ENCODE results near the gene MTX3. TPM values are rescaled to one million over a fixed set of nuclear protein-coding genes. Genes with fewer than 3 reads are reported as not detected.

The MTX3 gene
- 10 to 100 TPM; 14.8 to 15.0 (median 14.9) TPM for total RNA-seq

GRCh38 chr5:79990598-79991507 is at the start of gene MTX3:
Gene MTX3, minus strand, starts transcription at chr5:79991262. Its CDS starts 24 bp downstream, at chr5:79991238.
- DNase-seq (peak; percentile 86), ATAC-seq (peak; percentile 79 to 83)
- peaks cover 30% of the 10 kb centered on the region for H3K4me1 Mint-ChIP-seq (ENCODE audit: low read depth)
- H3K27me3 Mint-ChIP-seq (ENCODE audit: low read depth) = peaks cover 8% of the 10 kb centered on the region
- no peaks in the 10 kb centered on the region for H3K9me3 Mint-ChIP-seq
- H3K4me3 Mint-ChIP-seq = peak within 1 kb of the TSS; percentile 94
- H3K36me3 Mint-ChIP-seq (ENCODE audit: insufficient read depth) = peaks cover 25% of the 10 kb centered on the region

GRCh38 chr5:80039650-80040049 is 48.6 kb upstream of the MTX3 start:
- ATAC-seq (no peak), DNase-seq (no peak)
- Mint-ChIP-seq H3K27me3 (ENCODE audit: low read depth) (peaks cover 62% of the 10 kb centered on the region), H3K9me3 (no peaks in the 10 kb centered on the region), H3K4me1 (ENCODE audit: low read depth) (peaks cover 10% of the 10 kb centered on the region), H3K4me3 (no peak overlapping the region), H3K36me3 (ENCODE audit: insufficient read depth) (no peaks in the 10 kb centered on the region)

DNA sequence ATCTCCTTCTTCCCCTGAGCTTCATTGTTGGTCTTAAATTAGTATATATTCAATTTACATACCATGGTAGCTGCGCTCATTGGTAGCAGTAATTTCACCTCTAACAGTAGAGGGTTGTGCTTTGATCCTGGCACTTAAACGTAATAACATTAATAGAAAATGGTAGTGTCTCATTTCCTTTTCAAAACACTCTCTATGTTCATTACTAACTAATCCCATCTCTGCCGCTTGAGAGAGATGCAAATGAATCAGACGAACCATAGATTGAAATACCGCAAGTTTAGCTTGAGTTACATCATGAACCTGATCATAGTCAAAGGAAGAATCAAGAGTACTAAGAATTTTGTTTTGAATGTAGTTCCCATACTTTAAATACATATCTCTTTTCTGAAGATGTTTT is 46.3 kb upstream of the MTX3 start:
- Mint-ChIP-seq H3K9me3 (no peaks in the 10 kb centered on the region), H3K4me3 (no peak overlapping the region), H3K27me3 (ENCODE audit: low read depth) (peaks cover 63% of the 10 kb centered on the region), H3K36me3 (ENCODE audit: insufficient read depth) (no peaks in the 10 kb centered on the region), H3K4me1 (ENCODE audit: low read depth) (peaks cover 12% of the 10 kb centered on the region)
- ATAC-seq (peak; percentile 66 to 75), DNase-seq (no peak)

GRCh38 chr5:80036615-80037014 is 45.6 kb upstream of the MTX3 start:
- no peak for DNase-seq
- H3K4me3 Mint-ChIP-seq = no peak overlapping the region
- H3K27me3 Mint-ChIP-seq (ENCODE audit: low read depth) = peaks cover 64% of the 10 kb centered on the region
- ATAC-seq = no peak
- peaks cover 12% of the 10 kb centered on the region for H3K4me1 Mint-ChIP-seq (ENCODE audit: low read depth)
- no peaks in the 10 kb centered on the region for H3K9me3 Mint-ChIP-seq
- no peaks in the 10 kb centered on the region for H3K36me3 Mint-ChIP-seq (ENCODE audit: insufficient read depth)

DNA sequence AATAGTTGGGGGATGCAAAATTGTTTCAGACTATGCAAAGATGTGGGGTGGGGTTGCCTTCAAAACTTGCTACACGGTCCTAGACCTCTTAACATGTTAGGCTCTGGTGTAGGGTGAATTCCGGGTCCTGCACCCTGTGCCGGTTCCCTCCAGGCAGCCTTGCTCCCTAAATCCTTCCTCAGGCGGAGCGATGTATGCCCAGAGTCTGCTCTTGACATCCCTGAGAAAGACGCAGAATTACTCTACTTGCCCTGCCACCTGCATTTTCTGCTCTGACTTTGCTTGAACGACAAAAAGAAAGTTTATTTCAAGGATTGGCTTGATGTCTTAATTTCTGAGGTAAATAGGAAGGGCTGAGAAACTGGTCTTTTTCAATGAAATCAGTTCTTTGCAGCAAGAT is 44.8 kb upstream of the MTX3 start:
- Mint-ChIP-seq H3K36me3 (ENCODE audit: insufficient read depth) (no peaks in the 10 kb centered on the region), H3K27me3 (ENCODE audit: low read depth) (peaks cover 60% of the 10 kb centered on the region), H3K4me3 (peak overlapping the region; percentile 14), H3K4me1 (ENCODE audit: low read depth) (peaks cover 12% of the 10 kb centered on the region), H3K9me3 (no peaks in the 10 kb centered on the region)
- DNase-seq = no peak
- no peak for ATAC-seq

- H3K4me1 Mint-ChIP-seq (ENCODE audit: low read depth) = peaks cover 12% of the 10 kb centered on the region
- peak; percentile 17 to 46 for ATAC-seq
- H3K27me3 Mint-ChIP-seq (ENCODE audit: low read depth) = peaks cover 55% of the 10 kb centered on the region
- H3K36me3 Mint-ChIP-seq (ENCODE audit: insufficient read depth) = no peaks in the 10 kb centered on the region
- H3K4me3 Mint-ChIP-seq = peak within 1 kb of the TSS; percentile 61
- no peaks in the 10 kb centered on the region for H3K9me3 Mint-ChIP-seq
- DNase-seq = no peak
Measured at GRCh38 chr5:80034962-80035821, 44.1 kb upstream of the MTX3 start, which contains the start of gene THBS4. Gene THBS4, plus strand, starts transcription at chr5:80035348. Its CDS starts 190 bp downstream, at chr5:80035538.

GRCh38 chr5:80034559-80034958 is 43.5 kb upstream of the MTX3 start:
- Mint-ChIP-seq H3K9me3 (no peaks in the 10 kb centered on the region), H3K4me3 (peak overlapping the region; percentile 61), H3K4me1 (ENCODE audit: low read depth) (peaks cover 12% of the 10 kb centered on the region), H3K36me3 (ENCODE audit: insufficient read depth) (no peaks in the 10 kb centered on the region), H3K27me3 (ENCODE audit: low read depth) (peaks cover 51% of the 10 kb centered on the region)
- ATAC-seq = no peak
- DNase-seq = no peak

- Mint-ChIP-seq H3K4me3 (no peak overlapping the region), H3K4me1 (ENCODE audit: low read depth) (peaks cover 12% of the 10 kb centered on the region), H3K9me3 (no peaks in the 10 kb centered on the region), H3K36me3 (ENCODE audit: insufficient read depth) (no peaks in the 10 kb centered on the region), H3K27me3 (ENCODE audit: low read depth) (peaks cover 50% of the 10 kb centered on the region)
- ATAC-seq (peak; percentile 74 to 76), DNase-seq (no peak)
Measured at GRCh38 chr5:80033513-80033912, 42.5 kb upstream of the MTX3 start.

DNA sequence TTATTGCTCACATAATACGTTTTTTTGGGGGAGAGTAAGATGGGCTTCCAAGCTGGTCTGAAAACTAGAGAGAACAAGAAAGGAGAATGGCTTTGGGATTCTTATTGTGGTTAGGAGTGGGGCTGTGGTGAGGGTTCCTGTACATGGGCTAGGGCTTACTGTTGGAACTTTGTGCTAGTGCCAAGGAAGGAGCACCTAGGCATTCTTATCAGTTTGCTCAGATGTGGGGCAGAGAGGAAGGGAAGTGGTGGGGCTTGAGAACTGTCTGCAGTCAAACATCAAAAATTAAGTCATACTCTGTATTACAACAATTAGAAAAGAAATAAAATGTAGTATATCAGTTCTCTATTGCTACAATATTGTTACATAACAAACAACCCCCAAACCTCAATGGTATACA is 40.0 kb upstream of the MTX3 start:
- no peaks in the 10 kb centered on the region for H3K36me3 Mint-ChIP-seq (ENCODE audit: insufficient read depth)
- H3K9me3 Mint-ChIP-seq = no peaks in the 10 kb centered on the region
- peaks cover 5% of the 10 kb centered on the region for H3K4me1 Mint-ChIP-seq (ENCODE audit: low read depth)
- DNase-seq = no peak
- H3K27me3 Mint-ChIP-seq (ENCODE audit: low read depth) = peaks cover 37% of the 10 kb centered on the region
- H3K4me3 Mint-ChIP-seq = no peak overlapping the region
- ATAC-seq = no peak

DNA sequence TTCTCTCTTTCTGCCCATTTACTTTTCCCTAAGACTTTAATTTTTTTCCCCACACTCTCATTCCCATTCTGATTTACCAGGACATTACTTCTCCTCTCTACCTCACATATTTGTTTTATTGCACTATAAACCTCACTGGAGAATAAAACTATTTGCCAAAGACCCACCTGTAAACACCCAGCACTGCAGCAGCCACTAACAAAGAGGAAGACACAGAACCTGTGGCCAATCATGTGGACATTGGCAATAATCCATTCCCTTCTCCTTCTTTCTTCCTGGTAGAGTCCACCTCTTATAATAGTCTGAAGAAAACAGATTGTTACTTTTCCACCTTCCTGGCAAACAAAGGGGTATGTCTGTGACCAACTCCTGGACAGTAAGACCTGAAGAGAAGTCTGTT is 35.8 kb upstream of the MTX3 start:
- Mint-ChIP-seq H3K4me1 (ENCODE audit: low read depth) (no peaks in the 10 kb centered on the region), H3K36me3 (ENCODE audit: insufficient read depth) (no peaks in the 10 kb centered on the region), H3K27me3 (ENCODE audit: low read depth) (peaks cover 6% of the 10 kb centered on the region), H3K4me3 (no peak overlapping the region), H3K9me3 (no peaks in the 10 kb centered on the region)
- ATAC-seq = no peak
- no peak for DNase-seq

- H3K4me1 Mint-ChIP-seq (ENCODE audit: low read depth) = no peaks in the 10 kb centered on the region
Measured at GRCh38 chr5:80025069-80025468, 34.0 kb upstream of the MTX3 start.

GRCh38 chr5:80010754-80011392 is 19.8 kb upstream of the MTX3 start:
- ATAC-seq (no peak), DNase-seq (no peak)
- peaks cover 4% of the 10 kb centered on the region for H3K36me3 Mint-ChIP-seq (ENCODE audit: insufficient read depth)
- no peaks in the 10 kb centered on the region for H3K4me1 Mint-ChIP-seq (ENCODE audit: low read depth)
- no peaks in the 10 kb centered on the region for H3K9me3 Mint-ChIP-seq
- no peak overlapping the region for H3K4me3 Mint-ChIP-seq
- H3K27me3 Mint-ChIP-seq (ENCODE audit: low read depth) = no peaks in the 10 kb centered on the region

More at GRCh38 chr5:80025069-80025468, 34.0 kb upstream of the MTX3 start:
- ATAC-seq (no peak), DNase-seq (no peak)
- H3K36me3 Mint-ChIP-seq (ENCODE audit: insufficient read depth) = no peaks in the 10 kb centered on the region
- H3K9me3 Mint-ChIP-seq = no peaks in the 10 kb centered on the region
- no peak overlapping the region for H3K4me3 Mint-ChIP-seq
- H3K27me3 Mint-ChIP-seq (ENCODE audit: low read depth) = peaks cover 2% of the 10 kb centered on the region

- H3K4me3 Mint-ChIP-seq = no peak overlapping the region
- ATAC-seq (no peak), DNase-seq (no peak)
- H3K9me3 Mint-ChIP-seq = no peaks in the 10 kb centered on the region
- H3K27me3 Mint-ChIP-seq (ENCODE audit: low read depth) = no peaks in the 10 kb centered on the region
- peaks cover 4% of the 10 kb centered on the region for H3K36me3 Mint-ChIP-seq (ENCODE audit: insufficient read depth)
- H3K4me1 Mint-ChIP-seq (ENCODE audit: low read depth) = no peaks in the 10 kb centered on the region
Measured at GRCh38 chr5:80008995-80009765, 18.1 kb upstream of the MTX3 start.
